Fibroblast of gingiva (primary cell): Measurements from ENCODE around the gene THNSL1.
A peak's percentile ranks its signal among the peaks of the same experiment; 100 is the strongest.
"Not testable (repeated sequence)": the region's sequence is repeated elsewhere in the genome, so short reads cannot be mapped to it uniquely, and the experiment has no call there.

Source experiments
- DNase-seq: peaks from one replicate; pipeline ENCODE4 v3.0.0-alpha.2; 2011; ENCODE audit warnings: low read depth

THNSL1 gene

GRCh38 chr10:25016376-25017153 is at the start of gene THNSL1:
THNSL1 (plus strand) TSS chr10:25016612; CDS start chr10:25023224, 6,612 bp downstream.
- DNase-seq, result peak; percentile 99

GRCh38 chr10:24966962-24967481 is 49.4 kb upstream of the THNSL1 start:
- DNase-seq, result no peak

- no peak for DNase-seq
Measured at GRCh38 chr10:24968349-24968748, 48.1 kb upstream of the THNSL1 start.

GRCh38 chr10:24968951-24969350 is 47.5 kb upstream of the THNSL1 start:
- not testable (repeated sequence) for DNase-seq

GRCh38 chr10:24969841-24970281 is 46.6 kb upstream of the THNSL1 start:
- DNase-seq, result peak; percentile 65

- no peak for DNase-seq
Measured at GRCh38 chr10:24971374-24971773, 45.0 kb upstream of the THNSL1 start.

GRCh38 chr10:24973163-24973562 is 43.2 kb upstream of the THNSL1 start:
- DNase-seq, result no peak

GRCh38 chr10:24974976-24975375 is 41.4 kb upstream of the THNSL1 start:
- DNase-seq, result peak; percentile 91

- no peak for DNase-seq
Measured at GRCh38 chr10:24979685-24980084, 36.7 kb upstream of the THNSL1 start.

GRCh38 chr10:24981161-24981710 is 35.2 kb upstream of the THNSL1 start:
- no peak for DNase-seq

- no peak for DNase-seq
Measured at GRCh38 chr10:24982319-24983112, 33.9 kb upstream of the THNSL1 start.

GRCh38 chr10:24983130-24983529 is 33.3 kb upstream of the THNSL1 start:
- DNase-seq, result no peak

- DNase-seq, result peak; percentile 13
Measured at GRCh38 chr10:24983946-24984345, 32.5 kb upstream of the THNSL1 start.

GRCh38 chr10:24984906-24985305 is 31.5 kb upstream of the THNSL1 start:
- DNase-seq, result peak; percentile 36

GRCh38 chr10:24988831-24989640 is 27.4 kb upstream of the THNSL1 start:
- no peak for DNase-seq

- DNase-seq, result peak; percentile 7
Measured at GRCh38 chr10:24989867-24990266, 26.5 kb upstream of the THNSL1 start.

- no peak for DNase-seq
Measured at GRCh38 chr10:24991298-24991697, 25.1 kb upstream of the THNSL1 start.

GRCh38 chr10:24992512-24993133 is 23.8 kb upstream of the THNSL1 start:
- DNase-seq, result no peak

GRCh38 chr10:24993237-24993958 is 23.0 kb upstream of the THNSL1 start:
- DNase-seq, result no peak

GRCh38 chr10:24995072-24995471 is 21.3 kb upstream of the THNSL1 start:
- no peak for DNase-seq

GRCh38 chr10:24998044-24998443 is 18.4 kb upstream of the THNSL1 start:
- DNase-seq, result no peak
